ENCODE measurements around the gene EEPD1. TPM values are rescaled to one million over a fixed set of nuclear protein-coding genes. Genes with fewer than 3 reads are reported as not detected.

The EEPD1 gene
- total RNA-seq, 6 experiments from 2014 or later, result 5.9 to 18.6 (median 10.6) TPM

DNA sequence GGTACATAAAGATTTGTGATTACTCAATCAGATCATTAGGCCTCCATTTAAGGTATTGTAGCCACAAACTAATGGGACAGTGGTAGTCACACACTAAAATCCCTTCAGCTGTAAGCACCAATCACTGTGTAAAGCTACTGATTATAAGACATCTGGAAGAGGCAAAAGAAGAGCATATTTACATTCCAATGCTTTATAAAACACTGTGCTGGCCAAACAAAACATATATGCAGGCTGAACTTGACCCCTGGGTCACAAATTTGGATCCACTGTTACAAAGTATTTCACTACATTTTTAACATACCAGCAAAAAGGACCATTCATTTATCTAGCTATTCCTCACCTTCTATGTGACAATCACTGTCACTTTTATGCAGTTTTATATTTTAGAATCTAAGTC is 195.2 kb downstream of the EEPD1 start:
- H3K9me3 ChIP-seq, result no peaks in the 10 kb centered on the region
- TF ChIP-seq POLR2A (IDR thresholded peaks at IDR 0.05), result no peak
- TF ChIP-seq, protein P1, sequence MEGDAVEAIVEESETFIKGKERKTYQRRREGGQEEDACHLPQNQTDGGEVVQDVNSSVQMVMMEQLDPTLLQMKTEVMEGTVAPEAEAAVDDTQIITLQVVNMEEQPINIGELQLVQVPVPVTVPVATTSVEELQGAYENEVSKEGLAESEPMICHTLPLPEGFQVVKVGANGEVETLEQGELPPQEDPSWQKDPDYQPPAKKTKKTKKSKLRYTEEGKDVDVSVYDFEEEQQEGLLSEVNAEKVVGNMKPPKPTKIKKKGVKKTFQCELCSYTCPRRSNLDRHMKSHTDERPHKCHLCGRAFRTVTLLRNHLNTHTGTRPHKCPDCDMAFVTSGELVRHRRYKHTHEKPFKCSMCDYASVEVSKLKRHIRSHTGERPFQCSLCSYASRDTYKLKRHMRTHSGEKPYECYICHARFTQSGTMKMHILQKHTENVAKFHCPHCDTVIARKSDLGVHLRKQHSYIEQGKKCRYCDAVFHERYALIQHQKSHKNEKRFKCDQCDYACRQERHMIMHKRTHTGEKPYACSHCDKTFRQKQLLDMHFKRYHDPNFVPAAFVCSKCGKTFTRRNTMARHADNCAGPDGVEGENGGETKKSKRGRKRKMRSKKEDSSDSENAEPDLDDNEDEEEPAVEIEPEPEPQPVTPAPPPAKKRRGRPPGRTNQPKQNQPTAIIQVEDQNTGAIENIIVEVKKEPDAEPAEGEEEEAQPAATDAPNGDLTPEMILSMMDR (IDR thresholded peaks at IDR 0.05), result no peak
- H3K4me3 ChIP-seq, result no peak overlapping the region
- no peaks in the 10 kb centered on the region for H3K27me3 ChIP-seq
- intact Hi-C loops (cut with DNase I), result no loop called here
- no peaks in the 10 kb centered on the region for H3K4me1 ChIP-seq
- ATAC-seq (no peak), DNase-seq (no peak)
- H3K36me3 ChIP-seq, result no peaks in the 10 kb centered on the region
- no peak overlapping the region for H3K27ac ChIP-seq

DNA sequence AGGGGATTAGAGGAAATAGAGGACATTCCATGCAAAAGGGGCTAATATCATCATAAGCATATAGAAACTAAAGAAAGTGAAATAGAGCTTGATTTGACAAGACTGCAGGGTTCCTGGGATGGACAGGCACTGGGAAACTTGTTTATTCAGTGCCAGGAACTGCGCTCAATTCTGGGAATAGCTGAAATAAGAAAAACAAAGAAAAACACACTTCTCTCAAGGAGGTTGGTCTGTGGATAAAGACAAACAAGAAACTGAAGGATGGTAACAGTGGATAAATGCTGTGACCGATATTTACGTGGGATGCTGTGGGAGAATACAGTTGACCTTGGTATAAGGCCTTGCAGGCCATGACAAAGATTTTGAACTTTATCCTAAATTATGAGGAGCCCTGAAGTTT is 195.7 kb downstream of the EEPD1 start:
- intact Hi-C loops (cut with DNase I), result no loop called here
- Histone ChIP-seq H3K36me3 (no peaks in the 10 kb centered on the region), H3K4me3 (no peak overlapping the region), H3K4me1 (no peaks in the 10 kb centered on the region), H3K9me3 (no peaks in the 10 kb centered on the region), H3K27me3 (no peaks in the 10 kb centered on the region), H3K27ac (no peak overlapping the region)
- no peak for TF ChIP-seq POLR2A (IDR thresholded peaks at IDR 0.05)
- TF ChIP-seq, protein P1 (IDR thresholded peaks at IDR 0.05), result no peak
- WGBS (ENCODE audit: insufficient coverage, low coverage, low lambda C conversion rate, missing lambda C conversion rate), result 93% methylated on average over 3 of the region's 3 CpGs
- DNase-seq (no peak), ATAC-seq (no peak)

DNA sequence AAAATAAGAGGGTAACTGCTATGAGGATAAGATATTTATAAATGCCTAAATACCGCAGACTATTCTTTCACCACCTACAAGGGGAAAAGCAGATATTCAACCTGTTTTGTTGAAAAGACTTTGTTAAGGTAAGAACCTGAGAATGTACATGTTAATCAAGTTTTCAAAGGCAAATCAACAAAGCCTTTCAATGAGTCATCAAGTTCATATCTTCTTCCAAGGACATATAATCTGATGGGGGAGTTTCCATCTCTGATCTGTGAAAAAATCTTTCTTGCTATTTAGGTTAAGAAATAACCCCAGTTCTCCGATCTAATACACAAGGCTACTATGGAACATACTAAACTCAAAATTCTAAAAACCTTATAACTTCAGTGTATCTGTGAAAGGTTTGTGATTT is 196.6 kb downstream of the EEPD1 start:
- Histone ChIP-seq H3K4me1 (no peaks in the 10 kb centered on the region), H3K9me3 (no peaks in the 10 kb centered on the region), H3K27me3 (no peaks in the 10 kb centered on the region), H3K4me3 (no peak overlapping the region), H3K36me3 (no peaks in the 10 kb centered on the region), H3K27ac (no peak overlapping the region)
- ATAC-seq (no peak), DNase-seq (no peak)
- 81% methylated on average over 2 of the region's 2 CpGs for WGBS (ENCODE audit: insufficient coverage, low coverage, low lambda C conversion rate, missing lambda C conversion rate)
- no peak for TF ChIP-seq POLR2A (IDR thresholded peaks at IDR 0.05)
- TF ChIP-seq, protein P1 (IDR thresholded peaks at IDR 0.05), result no peak
- intact Hi-C loops (cut with DNase I), result no loop called here

Small RNA genes lying within 50 kb of the gene (small RNA-seq; reads per million reads assigned to genes)
- 0 reads per million in 2 experiments for gene AC006960.1
- gene AC007327.1, result 0 reads per million in 2 experiments
- 0 reads per million in 2 experiments for gene RF00019

Other genes with a start within 250 kb of the EEPD1 start
- 1 to 10 TPM in 4 of 6 experiments, under 1 TPM in 2; 0.44 to 7.8 (median 2.2) TPM for gene ANLN, start 236.6 kb downstream of the EEPD1 start, total RNA-seq